GM19463 (cell line): Measurements from ENCODE around the gene PLIN4.
"Not testable (repeated sequence)": the region's sequence is repeated elsewhere in the genome, so short reads cannot be mapped to it uniquely, and the experiment has no call there.

Experiments
- ATAC-seq: cut with Tn5 transposase; IDR thresholded peaks from one replicate; pipeline ENCODE4 v1.9.1; 2021; ENCODE audit warnings: mild to moderate bottlenecking, moderate library complexity; ENCODE audit not compliant: unreplicated experiment

The PLIN4 gene

DNA sequence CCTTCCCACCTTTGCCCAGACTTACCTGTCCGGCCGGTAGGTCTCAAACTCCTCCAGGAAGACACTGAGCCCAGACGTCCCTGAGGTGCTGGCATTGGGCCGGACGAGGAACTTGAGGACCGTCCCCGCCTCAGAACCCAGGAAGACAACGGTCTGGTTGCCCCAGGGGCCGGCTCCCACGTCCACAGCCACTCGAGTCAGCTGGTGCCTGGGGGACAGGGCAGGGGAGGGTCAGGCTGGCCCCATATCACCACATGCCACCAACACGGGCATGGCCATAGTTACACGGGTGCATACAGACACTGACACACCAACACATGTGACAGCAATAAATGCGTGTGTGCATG lies 29.9 kb upstream of the PLIN4 start:
- no peak for ATAC-seq

GRCh38 chr19:4547303-4548237 lies 29.3 kb upstream of the PLIN4 start:
- ATAC-seq: no peak

DNA sequence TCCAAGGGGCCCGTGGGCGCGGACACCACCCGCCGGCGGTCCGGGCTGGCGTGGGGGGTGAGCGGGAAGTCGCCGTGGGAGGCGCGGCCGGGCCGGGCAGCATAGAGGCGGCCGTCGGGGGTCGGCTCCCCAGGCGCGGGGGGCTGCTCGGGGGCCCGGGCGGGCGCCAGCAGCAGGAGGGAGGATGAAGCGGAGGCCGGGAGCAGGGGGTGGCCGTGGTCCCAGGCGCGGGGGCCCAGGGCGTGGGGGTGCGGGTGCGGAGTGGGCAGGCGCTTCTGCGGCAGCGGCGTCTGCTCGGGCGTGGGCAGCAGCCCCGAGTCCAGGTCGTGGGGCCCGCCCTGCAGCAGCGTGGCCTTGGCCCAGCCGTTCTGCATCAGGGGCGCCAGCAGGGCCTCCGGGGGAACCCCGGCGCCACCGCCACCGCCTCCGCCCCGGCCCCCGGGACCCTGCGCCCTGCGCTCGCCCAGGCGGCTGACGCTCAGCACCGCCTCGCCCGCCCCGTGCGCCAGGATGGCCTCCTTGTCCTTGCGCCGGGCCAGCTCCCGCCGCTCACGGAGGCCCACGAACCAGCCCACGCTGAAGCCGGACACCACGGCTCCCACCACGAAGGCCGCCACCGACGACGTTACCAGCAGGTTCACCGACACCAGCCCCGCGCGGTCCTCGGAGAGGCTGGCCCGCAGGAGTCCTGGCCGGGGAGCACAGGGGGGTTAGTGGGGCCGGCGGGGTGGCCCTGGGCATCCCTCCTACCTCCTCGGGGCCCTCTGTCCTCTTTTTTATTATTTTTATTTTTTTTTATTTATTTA lies 25.8 kb upstream of the PLIN4 start:
- ATAC-seq: no peak

DNA sequence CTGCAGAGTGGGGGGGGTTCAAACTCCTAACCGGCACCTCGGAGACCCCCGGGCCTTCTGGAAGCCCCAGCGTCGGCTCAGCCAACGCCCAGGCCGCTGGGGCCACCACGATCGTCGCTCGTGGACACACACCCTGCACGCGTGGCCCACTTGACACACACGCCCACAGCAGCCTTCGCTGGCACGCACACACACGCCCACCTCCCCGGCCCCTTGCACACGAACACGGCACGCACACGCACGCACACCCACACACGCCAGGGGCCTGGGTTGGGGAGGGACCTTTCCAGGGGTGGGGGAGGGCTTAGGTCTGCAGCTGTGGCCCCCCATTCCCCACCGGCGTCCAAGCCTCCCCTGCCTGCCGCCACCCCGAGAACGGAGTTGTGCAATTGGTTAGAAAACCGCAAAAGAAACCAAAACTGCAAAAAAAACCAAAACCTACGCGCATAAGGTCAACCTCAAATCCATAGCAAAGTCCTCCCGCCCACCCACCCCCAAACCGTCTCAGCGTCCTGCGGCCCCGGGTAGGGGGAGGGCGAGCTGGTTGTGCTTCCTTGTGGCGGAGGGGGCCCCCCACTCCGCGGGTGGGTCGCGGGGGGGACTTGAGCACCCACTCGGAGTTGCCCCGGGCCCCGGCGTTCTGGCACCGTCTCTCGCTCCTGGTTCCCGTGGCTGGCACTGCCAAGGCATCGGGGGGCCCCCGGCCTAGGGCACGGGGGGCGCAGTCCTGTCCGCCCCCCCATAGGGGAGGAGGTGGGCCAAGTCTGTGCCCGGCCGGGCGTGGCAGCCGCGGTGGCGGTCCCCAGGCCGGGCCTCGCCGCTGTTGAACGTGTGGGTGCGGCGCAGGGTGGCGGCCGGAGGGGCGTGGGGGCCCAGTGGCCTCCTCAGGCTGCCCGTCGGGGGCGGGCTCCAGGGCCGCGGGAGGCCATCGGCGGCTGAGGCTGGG lies 24.9 kb upstream of the PLIN4 start:
- no peak for ATAC-seq

GRCh38 chr19:4541806-4542145 lies 23.5 kb upstream of the PLIN4 start:
- not testable (repeated sequence) for ATAC-seq

GRCh38 chr19:4541114-4541805 lies 23.0 kb upstream of the PLIN4 start:
- no peak for ATAC-seq

- ATAC-seq: no peak
Observed at GRCh38 chr19:4539693-4540581, 21.7 kb upstream of the PLIN4 start, which contains the start of gene LRG1. LRG1 (minus strand) TSS chr19:4540036; CDS start chr19:4540013, 23 bp downstream.

GRCh38 chr19:4539169-4539692 lies 20.9 kb upstream of the PLIN4 start:
- ATAC-seq: no peak

DNA sequence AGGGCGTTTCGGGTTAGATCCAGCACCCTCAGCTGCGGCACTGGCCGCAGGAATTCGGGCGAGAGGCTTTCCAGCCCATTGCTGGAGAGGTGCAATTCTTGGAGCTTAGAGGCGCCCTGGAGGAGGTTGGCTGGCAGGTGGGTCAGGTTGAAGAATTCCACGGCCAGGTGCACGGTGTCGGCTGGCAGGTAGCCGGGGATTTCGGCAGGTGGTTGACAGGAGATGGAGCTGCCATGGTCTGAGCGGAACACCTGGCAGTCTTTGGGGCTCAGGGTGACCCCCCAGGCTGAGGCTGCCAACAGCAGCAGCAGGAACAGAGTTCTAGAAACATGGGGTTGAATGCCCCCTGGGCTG lies 20.3 kb upstream of the PLIN4 start:
- no peak for ATAC-seq

DNA sequence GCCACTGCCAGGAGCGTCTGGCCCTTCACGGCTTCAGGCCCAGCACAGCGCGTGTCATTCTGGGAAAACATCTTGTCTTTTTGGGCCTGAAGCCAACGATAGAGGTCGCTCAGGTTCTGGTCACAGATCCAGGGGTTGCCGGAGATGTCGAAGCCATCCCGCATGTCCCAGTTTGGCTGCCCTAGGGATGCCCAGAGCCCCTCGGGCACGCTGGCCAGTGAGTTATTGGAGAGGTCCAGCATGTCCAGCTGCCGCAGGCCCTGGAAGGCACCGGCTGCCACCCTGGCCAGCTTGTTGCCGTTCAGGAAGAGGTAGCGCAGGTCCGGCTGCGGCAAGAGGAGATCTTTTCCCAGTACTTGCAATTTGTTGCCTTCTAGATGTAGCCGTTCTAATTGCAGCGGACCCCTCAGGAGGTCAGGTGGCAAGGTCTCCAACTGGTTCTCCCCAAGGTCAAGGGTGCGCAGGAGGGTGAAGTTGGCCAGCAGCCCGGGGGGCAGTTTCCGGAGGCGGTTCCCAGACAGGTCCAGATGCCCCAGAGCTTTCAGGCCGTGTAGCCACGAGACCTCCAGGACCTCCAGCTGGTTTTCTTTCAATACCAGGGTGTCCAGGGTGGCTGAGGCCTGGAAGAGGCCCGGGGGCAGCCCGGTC lies 19.8 kb upstream of the PLIN4 start:
- ATAC-seq: no peak

GRCh38 chr19:4536798-4537197 lies 18.5 kb upstream of the PLIN4 start:
- no peak for ATAC-seq

- no peak for ATAC-seq
Observed at GRCh38 chr19:4534836-4535658, 16.8 kb upstream of the PLIN4 start, which contains the start of gene PLIN5. PLIN5 (minus strand) TSS chr19:4535224; CDS start chr19:4534074, 1,150 bp downstream.

GRCh38 chr19:4533835-4534424 lies 15.6 kb upstream of the PLIN4 start:
- ATAC-seq: no peak

GRCh38 chr19:4533334-4533733 lies 15.0 kb upstream of the PLIN4 start:
- no peak for ATAC-seq

- no peak for ATAC-seq
Observed at GRCh38 chr19:4531562-4532165, 13.4 kb upstream of the PLIN4 start.

GRCh38 chr19:4529924-4530522 lies 11.7 kb upstream of the PLIN4 start:
- ATAC-seq: no peak
